ENCODE results near the gene SNX7. TPM values are rescaled to one million over a fixed set of nuclear protein-coding genes. Genes with fewer than 3 reads are reported as not detected.

Gene SNX7
- total RNA-seq, 2 donors from 2014 or later: 0.63 TPM; not detected in 1

DNA sequence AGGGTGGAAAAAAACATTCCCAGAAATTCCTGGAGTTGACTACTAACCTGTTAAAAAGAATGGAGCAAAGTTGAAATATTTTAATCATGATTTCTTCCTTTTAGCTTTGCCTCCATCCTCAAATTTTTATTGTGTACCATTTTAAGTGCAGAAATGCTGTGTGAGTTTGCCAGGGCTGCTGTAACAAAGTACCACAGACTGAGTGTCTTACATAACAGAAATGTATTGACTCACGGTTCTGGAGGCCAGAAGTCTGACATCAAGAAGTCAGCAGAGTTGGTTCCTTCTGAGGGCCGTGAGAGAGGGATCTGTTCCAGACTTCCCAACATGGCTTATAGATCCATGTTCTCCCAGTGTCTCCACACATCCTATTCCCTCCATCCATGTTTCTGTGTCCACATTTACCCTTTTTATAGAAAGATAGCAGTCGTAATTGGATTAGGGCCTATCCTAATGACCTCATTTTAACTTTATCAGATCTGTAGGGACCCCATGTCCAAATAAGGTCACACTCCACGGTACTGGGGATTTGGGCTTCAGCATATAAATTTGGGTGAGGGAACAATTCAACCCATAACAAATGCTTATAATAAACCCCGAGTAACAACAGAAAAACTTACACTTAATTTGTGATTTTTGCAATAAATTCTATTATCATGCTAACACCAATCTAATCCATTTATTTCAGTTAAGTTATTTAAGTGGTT, 12.7 kb downstream of the SNX7 start:
- no peaks in the 10 kb centered on the region for H3K4me1 Mint-ChIP-seq (ENCODE audit: low read depth)
- no peak overlapping the region for H3K27ac Mint-ChIP-seq

DNA sequence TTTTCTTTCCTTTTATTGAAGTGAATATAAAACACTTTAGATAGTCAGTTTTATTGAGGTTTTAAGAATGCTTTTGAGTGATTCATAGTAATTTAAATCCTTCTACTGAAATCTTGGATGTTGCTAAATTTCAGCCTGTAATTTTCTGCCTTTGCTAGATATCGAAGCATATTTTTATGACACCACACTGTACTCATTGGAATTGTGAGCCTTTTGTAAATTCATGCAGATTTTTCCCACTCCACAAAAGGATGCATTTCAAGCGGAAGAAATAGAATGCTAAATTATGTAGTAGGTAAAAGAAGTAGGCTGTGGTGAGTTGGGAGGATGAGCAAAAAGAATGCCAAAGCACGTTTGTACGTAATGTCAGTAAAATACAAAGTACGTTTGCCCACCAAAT, 13.8 kb downstream of the SNX7 start:
- no peaks in the 10 kb centered on the region for H3K4me1 Mint-ChIP-seq (ENCODE audit: low read depth)
- ATAC-seq (replicated peaks in 1 of 2): no peak
- no peaks in the 10 kb centered on the region for H3K27me3 Mint-ChIP-seq (ENCODE audit: low read depth)

More for the DNA sequence above, 12.7 kb downstream of the SNX7 start:
- Mint-ChIP-seq H3K4me3 (no peak overlapping the region), H3K27me3 (ENCODE audit: low read depth) (no peaks in the 10 kb centered on the region), H3K9me3 (no peaks in the 10 kb centered on the region), H3K36me3 (ENCODE audit: insufficient read depth in 2 of 2) (no peaks in the 10 kb centered on the region)
- ATAC-seq (replicated peaks in 1 of 2): no peak
- no peak for DNase-seq

DNA sequence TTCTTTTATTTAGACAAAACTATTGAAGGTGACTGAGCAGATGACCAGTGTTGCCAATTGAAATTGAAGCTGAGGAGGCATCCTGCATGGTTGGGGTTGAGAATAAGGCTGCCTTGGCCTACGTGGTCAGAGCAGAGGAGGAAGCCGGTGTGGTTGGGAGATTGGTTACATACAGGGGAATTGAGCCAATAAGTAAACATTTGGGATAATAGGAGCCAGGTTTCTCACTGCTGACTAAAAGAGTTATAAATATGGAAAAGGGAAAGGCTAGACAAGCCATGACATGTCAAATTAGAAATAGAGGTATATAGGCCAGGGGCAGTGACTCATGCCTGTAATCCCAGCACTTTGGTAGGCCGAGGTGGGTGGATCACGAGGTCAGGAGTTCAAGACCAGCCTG, 15.8 kb downstream of the SNX7 start:
- ATAC-seq (replicated peaks in 1 of 2): no peak
- Mint-ChIP-seq H3K9me3 (no peaks in the 10 kb centered on the region), H3K36me3 (ENCODE audit: insufficient read depth in 2 of 2) (peaks cover 0 to 2% of the 10 kb centered on the region in 2 donors), H3K4me3 (no peak overlapping the region), H3K4me1 (ENCODE audit: low read depth) (no peaks in the 10 kb centered on the region), H3K27me3 (ENCODE audit: low read depth) (no peaks in the 10 kb centered on the region), H3K27ac (no peak overlapping the region)
- DNase-seq: no peak

More for the DNA sequence above, 13.8 kb downstream of the SNX7 start:
- no peak overlapping the region for H3K4me3 Mint-ChIP-seq
- no peaks in the 10 kb centered on the region for H3K36me3 Mint-ChIP-seq (ENCODE audit: insufficient read depth in 2 of 2)
- H3K27ac Mint-ChIP-seq: no peak overlapping the region
- no peak for DNase-seq
- no peaks in the 10 kb centered on the region for H3K9me3 Mint-ChIP-seq

DNA sequence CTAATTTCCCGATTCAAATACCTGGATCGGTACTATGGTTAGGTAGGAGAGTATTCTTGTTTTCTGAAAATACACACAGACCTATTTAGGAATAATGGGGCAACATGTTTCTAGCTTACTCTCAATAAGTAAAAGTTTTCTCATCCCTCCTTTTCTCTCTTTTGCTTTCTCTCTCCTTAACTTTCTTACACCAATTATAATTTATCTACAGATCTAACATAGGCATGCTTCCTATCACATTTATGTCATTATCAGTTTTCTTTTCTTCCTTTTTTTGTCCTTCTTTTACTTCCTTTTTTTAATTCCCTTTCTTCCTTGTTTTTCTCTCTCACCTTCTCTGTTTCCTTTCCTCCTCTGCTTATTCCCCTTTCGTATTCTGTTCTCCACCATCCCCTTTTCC, 20.3 kb downstream of the SNX7 start:
- H3K27ac Mint-ChIP-seq: no peak overlapping the region
- H3K27me3 Mint-ChIP-seq (ENCODE audit: low read depth): no peaks in the 10 kb centered on the region
- peaks cover 0 to 2% of the 10 kb centered on the region in 2 donors for H3K36me3 Mint-ChIP-seq (ENCODE audit: insufficient read depth in 2 of 2)
- no peak for ATAC-seq (replicated peaks in 1 of 2)
- no peak overlapping the region for H3K4me3 Mint-ChIP-seq
- H3K4me1 Mint-ChIP-seq (ENCODE audit: low read depth): no peaks in the 10 kb centered on the region
- H3K9me3 Mint-ChIP-seq: no peaks in the 10 kb centered on the region
- no peak for DNase-seq

DNA sequence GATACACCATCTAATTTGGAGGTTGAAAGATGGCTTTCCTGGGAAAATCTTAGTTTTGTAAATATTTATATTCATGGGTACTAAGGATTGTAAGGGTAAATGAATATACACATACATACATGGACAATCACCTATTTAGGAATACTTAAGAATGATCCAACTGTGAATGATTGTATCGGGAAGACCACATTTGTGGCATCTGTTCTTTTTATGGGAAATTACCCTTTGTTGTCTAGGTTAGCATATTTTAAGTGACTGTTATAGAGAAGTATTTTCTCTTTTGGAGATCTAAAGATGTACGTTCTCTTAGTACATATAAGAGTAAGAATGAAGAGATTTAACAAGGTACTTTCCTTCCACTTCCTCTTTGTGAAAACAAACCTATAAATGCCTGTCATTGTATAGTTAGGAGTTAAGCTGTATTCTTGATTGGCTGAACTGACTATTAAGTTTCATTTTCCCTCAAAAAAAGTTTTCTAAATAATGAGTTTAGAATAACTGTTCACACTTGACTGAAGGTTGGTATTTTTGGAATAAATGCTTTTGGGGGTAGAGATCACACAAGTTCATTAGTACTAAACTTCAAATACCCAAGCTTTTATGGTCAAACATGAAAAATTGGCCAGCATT, 26.7 kb downstream of the SNX7 start:
- Mint-ChIP-seq H3K36me3 (ENCODE audit: insufficient read depth in 2 of 2) (no peaks in the 10 kb centered on the region), H3K4me3 (no peak overlapping the region), H3K4me1 (ENCODE audit: low read depth) (no peaks in the 10 kb centered on the region), H3K9me3 (no peaks in the 10 kb centered on the region), H3K27me3 (ENCODE audit: low read depth) (no peaks in the 10 kb centered on the region), H3K27ac (no peak overlapping the region)
- ATAC-seq (replicated peaks in 1 of 2): no peak
- DNase-seq: no peak

DNA sequence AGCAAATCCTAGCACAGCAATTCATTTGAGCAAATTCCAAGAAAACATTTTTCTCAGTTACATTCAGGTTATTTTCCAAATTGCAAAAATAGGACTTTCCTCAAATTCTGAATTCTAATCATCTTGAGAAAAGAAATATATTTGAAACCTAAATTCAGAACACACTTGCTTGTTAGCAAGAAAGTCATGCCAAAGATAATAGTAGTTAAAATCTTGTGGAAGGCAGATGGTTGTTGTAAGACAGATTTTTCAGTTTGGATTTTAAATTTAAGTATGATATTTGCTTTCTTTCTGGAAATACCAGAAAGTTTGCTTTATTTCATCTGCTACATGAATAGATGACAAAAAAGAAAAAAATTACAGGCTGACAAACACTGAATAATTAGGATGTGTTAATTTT, 29.1 kb downstream of the SNX7 start:
- H3K27me3 Mint-ChIP-seq (ENCODE audit: low read depth): no peaks in the 10 kb centered on the region
- H3K36me3 Mint-ChIP-seq (ENCODE audit: insufficient read depth in 2 of 2): no peaks in the 10 kb centered on the region
- no peak overlapping the region for H3K27ac Mint-ChIP-seq
- H3K4me1 Mint-ChIP-seq (ENCODE audit: low read depth): no peaks in the 10 kb centered on the region
- DNase-seq (no peak), ATAC-seq (replicated peaks in 1 of 2) (no peak)
- no peaks in the 10 kb centered on the region for H3K9me3 Mint-ChIP-seq
- H3K4me3 Mint-ChIP-seq: no peak overlapping the region

DNA sequence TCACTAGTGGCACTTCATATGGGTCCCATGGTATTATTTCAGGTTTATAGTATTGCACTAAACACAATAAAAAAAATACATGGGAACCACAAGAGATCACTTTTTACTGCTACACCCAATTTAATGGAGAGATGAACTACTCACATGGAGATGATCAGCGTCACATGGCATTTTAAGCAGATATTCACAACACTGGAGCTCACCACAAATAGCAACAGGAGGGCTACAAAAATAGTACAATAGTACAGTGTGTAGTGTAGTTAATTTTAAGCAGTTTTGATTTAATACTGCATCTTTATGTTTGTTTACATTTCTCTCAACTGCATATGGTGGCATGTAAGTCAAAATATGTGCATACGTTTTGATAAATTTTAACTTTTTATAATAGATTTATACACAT, 31.0 kb downstream of the SNX7 start:
- Mint-ChIP-seq H3K9me3 (no peaks in the 10 kb centered on the region), H3K27me3 (ENCODE audit: low read depth) (no peaks in the 10 kb centered on the region), H3K4me1 (ENCODE audit: low read depth) (no peaks in the 10 kb centered on the region), H3K27ac (no peak overlapping the region), H3K4me3 (no peak overlapping the region), H3K36me3 (ENCODE audit: insufficient read depth in 2 of 2) (no peaks in the 10 kb centered on the region)
- DNase-seq (no peak), ATAC-seq (replicated peaks in 1 of 2) (no peak)

DNA sequence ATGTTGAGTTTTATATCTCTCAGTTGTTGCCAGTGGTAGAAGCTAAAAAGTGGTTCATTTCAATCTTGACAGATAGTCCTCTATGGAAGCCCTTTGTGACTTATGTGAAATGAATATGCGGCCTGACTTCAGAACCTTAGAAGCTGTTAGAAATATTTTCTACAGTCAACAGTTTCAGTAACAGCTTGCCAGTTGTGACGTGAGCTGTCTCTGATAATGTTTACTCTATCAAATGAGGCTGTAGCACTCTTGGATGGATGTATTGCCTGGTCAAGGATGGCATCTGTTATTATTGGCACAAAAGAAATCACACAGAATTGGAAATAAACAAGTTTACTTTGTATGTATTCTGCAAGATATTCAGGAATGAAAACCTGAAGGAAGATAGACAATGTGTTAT, 31.9 kb downstream of the SNX7 start:
- no peaks in the 10 kb centered on the region for H3K4me1 Mint-ChIP-seq (ENCODE audit: low read depth)
- no peak for ATAC-seq (replicated peaks in 1 of 2)
- H3K9me3 Mint-ChIP-seq: no peaks in the 10 kb centered on the region
- no peaks in the 10 kb centered on the region for H3K36me3 Mint-ChIP-seq (ENCODE audit: insufficient read depth in 2 of 2)
- H3K27me3 Mint-ChIP-seq (ENCODE audit: low read depth): no peaks in the 10 kb centered on the region
- no peak for DNase-seq
- H3K4me3 Mint-ChIP-seq: no peak overlapping the region
- H3K27ac Mint-ChIP-seq: no peak overlapping the region

DNA sequence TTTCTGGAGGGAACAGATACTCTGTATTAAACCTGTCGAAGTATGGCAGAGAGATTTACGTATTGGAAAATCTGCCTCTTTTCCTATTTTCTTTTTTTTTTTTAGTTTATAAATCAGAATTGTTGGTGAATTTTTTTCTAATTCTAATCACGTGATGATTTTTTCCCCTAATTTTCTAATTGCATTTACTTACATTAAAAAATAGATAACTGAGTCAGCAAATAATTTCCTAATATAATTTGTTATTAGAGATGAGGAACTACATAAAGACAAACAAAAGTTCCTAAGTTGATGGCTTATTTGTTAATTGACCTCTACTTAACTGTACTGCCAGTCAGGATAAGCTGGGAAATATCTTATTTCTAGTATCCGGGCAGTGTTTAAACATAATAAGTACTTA, 34.6 kb downstream of the SNX7 start:
- DNase-seq: no peak
- Mint-ChIP-seq H3K9me3 (no peaks in the 10 kb centered on the region), H3K27ac (no peak overlapping the region), H3K4me1 (ENCODE audit: low read depth) (no peaks in the 10 kb centered on the region), H3K27me3 (ENCODE audit: low read depth) (peaks cover 6% of the 10 kb centered on the region), H3K4me3 (no peak overlapping the region), H3K36me3 (ENCODE audit: insufficient read depth in 2 of 2) (no peaks in the 10 kb centered on the region)
- no peak for ATAC-seq (replicated peaks in 1 of 2)

DNA sequence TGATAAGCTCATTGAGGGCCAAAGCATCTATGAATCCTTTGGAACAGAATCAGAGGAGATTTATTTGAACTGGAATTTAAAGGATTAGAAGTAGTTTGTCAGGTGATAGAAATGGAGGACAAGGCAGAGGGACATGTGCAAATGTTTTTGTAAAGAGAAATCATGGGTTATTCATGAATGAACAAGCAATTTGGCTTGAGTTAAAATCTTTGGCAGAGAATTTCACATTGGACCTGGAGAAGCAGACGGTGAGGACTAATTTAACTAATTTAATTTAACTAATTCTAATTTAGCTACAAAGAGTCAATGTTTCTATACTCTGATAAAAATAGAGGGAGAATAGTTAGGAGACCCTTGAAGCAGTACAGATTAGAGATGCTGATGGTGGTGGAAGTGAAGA, 36.3 kb downstream of the SNX7 start:
- no peak overlapping the region for H3K27ac Mint-ChIP-seq

DNA sequence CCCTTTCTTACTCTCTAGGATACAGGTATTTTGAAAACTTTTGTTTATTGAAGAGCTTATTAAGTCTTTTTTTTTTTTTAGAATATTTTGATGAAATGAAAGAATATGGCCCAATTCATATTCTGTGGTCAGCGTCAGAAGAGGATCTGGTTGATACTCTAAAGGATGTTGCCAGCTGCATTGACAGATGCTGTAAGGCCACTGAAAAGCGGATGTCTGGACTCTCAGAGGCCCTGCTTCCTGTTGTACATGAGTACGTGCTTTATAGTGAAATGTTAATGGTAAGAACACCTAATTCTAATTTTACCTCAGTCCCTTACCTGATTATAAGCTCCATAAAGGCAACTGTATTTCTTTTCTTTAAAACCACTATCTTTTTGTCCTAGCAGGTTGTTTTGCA, 37.1 kb downstream of the SNX7 start:
- H3K36me3 Mint-ChIP-seq (ENCODE audit: insufficient read depth in 2 of 2): no peaks in the 10 kb centered on the region
- H3K9me3 Mint-ChIP-seq: no peaks in the 10 kb centered on the region
- no peaks in the 10 kb centered on the region for H3K4me1 Mint-ChIP-seq (ENCODE audit: low read depth)
- H3K27ac Mint-ChIP-seq: no peak overlapping the region
- DNase-seq (no peak), ATAC-seq (replicated peaks in 1 of 2) (no peak)
- no peak overlapping the region for H3K4me3 Mint-ChIP-seq
- H3K27me3 Mint-ChIP-seq (ENCODE audit: low read depth): peaks cover 6% of the 10 kb centered on the region

More for the DNA sequence above, 36.3 kb downstream of the SNX7 start:
- H3K4me1 Mint-ChIP-seq (ENCODE audit: low read depth): no peaks in the 10 kb centered on the region
- no peak for DNase-seq
- H3K27me3 Mint-ChIP-seq (ENCODE audit: low read depth): peaks cover 6% of the 10 kb centered on the region
- no peak for ATAC-seq (replicated peaks in 1 of 2)
- H3K9me3 Mint-ChIP-seq: no peaks in the 10 kb centered on the region
- no peak overlapping the region for H3K4me3 Mint-ChIP-seq
- no peaks in the 10 kb centered on the region for H3K36me3 Mint-ChIP-seq (ENCODE audit: insufficient read depth in 2 of 2)

DNA sequence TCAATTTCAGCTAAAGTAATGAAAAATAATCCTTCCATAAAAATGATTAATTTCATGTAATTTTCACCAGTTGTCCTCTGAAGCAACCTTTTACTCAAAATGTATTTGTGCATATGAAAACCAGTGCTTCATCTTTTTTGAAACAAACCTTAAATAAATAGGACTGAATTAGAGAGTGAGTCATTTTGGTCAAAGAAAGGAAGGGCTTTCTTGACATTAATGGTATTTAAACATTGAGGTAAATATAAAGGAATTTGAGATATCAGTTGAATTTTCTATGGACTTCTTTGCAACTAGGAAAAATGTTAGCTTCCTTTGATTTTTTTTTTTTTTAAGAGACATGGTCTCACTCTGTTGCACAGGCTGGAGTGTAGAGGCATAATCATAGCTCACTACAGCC, 38.7 kb downstream of the SNX7 start:
- Mint-ChIP-seq H3K36me3 (ENCODE audit: insufficient read depth in 2 of 2) (no peaks in the 10 kb centered on the region), H3K4me1 (ENCODE audit: low read depth) (no peaks in the 10 kb centered on the region), H3K27me3 (ENCODE audit: low read depth) (peaks cover 7% of the 10 kb centered on the region), H3K9me3 (no peaks in the 10 kb centered on the region), H3K27ac (no peak overlapping the region), H3K4me3 (no peak overlapping the region)
- no peak for DNase-seq
- no peak for ATAC-seq (replicated peaks in 1 of 2)

DNA sequence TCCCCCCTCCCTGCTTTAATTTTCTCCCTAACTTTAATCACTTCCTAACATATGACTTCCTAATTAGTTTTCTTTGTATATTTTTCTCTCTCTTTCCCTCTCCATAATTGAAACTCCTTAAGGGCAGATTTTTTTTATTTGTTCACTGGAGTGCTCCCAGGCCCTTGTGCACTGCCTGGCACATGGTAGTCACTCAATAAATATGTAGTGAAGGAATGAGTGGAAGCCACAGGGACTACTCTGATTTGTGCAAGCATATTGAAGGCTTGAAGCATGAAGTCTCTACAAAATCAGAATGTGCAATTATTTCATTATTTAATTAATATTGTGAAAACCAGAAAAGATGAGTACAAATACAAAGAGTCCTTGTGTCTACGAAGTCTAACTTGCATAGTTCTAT, 41.5 kb downstream of the SNX7 start:
- Mint-ChIP-seq H3K4me3 (no peak overlapping the region), H3K27me3 (ENCODE audit: low read depth) (peaks cover 13% of the 10 kb centered on the region), H3K36me3 (ENCODE audit: insufficient read depth in 2 of 2) (no peaks in the 10 kb centered on the region), H3K27ac (no peak overlapping the region), H3K9me3 (no peaks in the 10 kb centered on the region), H3K4me1 (ENCODE audit: low read depth) (no peaks in the 10 kb centered on the region)
- no peak for DNase-seq
- no peak for ATAC-seq (replicated peaks in 1 of 2)

DNA sequence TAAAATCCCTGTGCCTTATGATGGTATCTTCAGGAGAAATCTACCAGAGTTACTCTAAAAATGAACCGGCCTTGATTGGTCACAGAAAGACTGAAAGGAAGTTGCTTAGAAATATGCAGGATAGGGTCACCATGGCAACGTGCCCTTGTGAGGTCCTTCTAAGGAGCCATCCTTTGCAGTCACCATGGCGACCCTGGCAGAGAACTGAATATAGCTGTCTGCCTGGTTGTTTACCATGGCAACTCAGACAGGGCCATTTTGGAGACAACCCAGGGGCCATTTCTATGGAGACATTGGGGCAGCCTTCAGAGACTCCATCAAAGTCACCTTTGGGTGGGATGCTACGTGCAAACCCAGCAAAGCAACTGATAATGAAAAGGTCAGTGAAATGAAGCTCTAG, 43.0 kb downstream of the SNX7 start:
- Mint-ChIP-seq H3K4me1 (ENCODE audit: low read depth) (no peaks in the 10 kb centered on the region), H3K9me3 (no peaks in the 10 kb centered on the region), H3K36me3 (ENCODE audit: insufficient read depth in 2 of 2) (no peaks in the 10 kb centered on the region), H3K27me3 (ENCODE audit: low read depth) (peaks cover 13% of the 10 kb centered on the region), H3K27ac (no peak overlapping the region), H3K4me3 (no peak overlapping the region)
- ATAC-seq (replicated peaks in 1 of 2): no peak
- DNase-seq: no peak

Data from activated T-cell treated with anti-CD3 and anti-CD28 coated beads, Interleukin-2, amount 50 U/mL, for 72 hours (primary cell).